ENCODE results near the gene SSBP3. TPM values are rescaled to one million over a fixed set of nuclear protein-coding genes. Genes with fewer than 3 reads are reported as not detected.

SSBP3 gene
- total RNA-seq, 2 experiments from 2014 or later: 55.0 to 58.3 TPM

GRCh38 chr1:54190526-54190925 lies 215.7 kb downstream of the SSBP3 start:
- Mint-ChIP-seq H3K36me3 (ENCODE audit: low read depth) (peaks cover 23% of the 10 kb centered on the region), H3K9me3 (no peaks in the 10 kb centered on the region), H3K27me3 (ENCODE audit: low read depth) (no peaks in the 10 kb centered on the region), H3K27ac (no peak overlapping the region), H3K4me3 (no peak overlapping the region), H3K4me1 (ENCODE audit: low read depth) (no peaks in the 10 kb centered on the region)
- CTCF ChIA-PET: interaction anchor here (0.8 kb wide), 1 partner anchor 9 kb away, joined by 3 read pairs; no protein-coding TSS in a partner anchor
- no peak for DNase-seq
- intact Hi-C loops (cut with micrococcal nuclease): no loop called here

GRCh38 chr1:54188291-54188690 lies 217.9 kb downstream of the SSBP3 start:
- Mint-ChIP-seq H3K27me3 (ENCODE audit: low read depth) (no peaks in the 10 kb centered on the region), H3K27ac (no peak overlapping the region), H3K36me3 (ENCODE audit: low read depth) (peaks cover 22% of the 10 kb centered on the region), H3K4me3 (no peak overlapping the region), H3K4me1 (ENCODE audit: low read depth) (no peaks in the 10 kb centered on the region), H3K9me3 (no peaks in the 10 kb centered on the region)
- intact Hi-C loops (cut with micrococcal nuclease): no loop called here
- CTCF ChIA-PET: no interaction called here
- DNase-seq: no peak

GRCh38 chr1:54186056-54186455 lies 220.1 kb downstream of the SSBP3 start:
- CTCF ChIA-PET: no interaction called here
- peaks cover 29% of the 10 kb centered on the region for H3K36me3 Mint-ChIP-seq (ENCODE audit: low read depth)
- H3K4me1 Mint-ChIP-seq (ENCODE audit: low read depth): no peaks in the 10 kb centered on the region
- no peak overlapping the region for H3K27ac Mint-ChIP-seq
- H3K4me3 Mint-ChIP-seq: no peak overlapping the region
- H3K27me3 Mint-ChIP-seq (ENCODE audit: low read depth): no peaks in the 10 kb centered on the region
- no peak for DNase-seq
- no peaks in the 10 kb centered on the region for H3K9me3 Mint-ChIP-seq
- intact Hi-C loops (cut with micrococcal nuclease): no loop called here

- Mint-ChIP-seq H3K4me1 (ENCODE audit: low read depth) (no peaks in the 10 kb centered on the region), H3K27me3 (ENCODE audit: low read depth) (no peaks in the 10 kb centered on the region), H3K36me3 (ENCODE audit: low read depth) (peaks cover 20% of the 10 kb centered on the region), H3K9me3 (no peaks in the 10 kb centered on the region), H3K27ac (no peak overlapping the region), H3K4me3 (no peak overlapping the region)
- intact Hi-C loops (cut with micrococcal nuclease): loop anchor here (1.0 to 5.0 kb wide), 2 partner anchors 49 to 308 kb away; no protein-coding TSS in a partner anchor
- DNase-seq: no peak
- CTCF ChIA-PET: interaction anchor here (0.7 to 2.6 kb wide), 14 partner anchors 9 to 327 kb away, joined by 3 to 24 read pairs (median 4); partner anchors contain the start of genes CYB5RL and MRPL37
These were observed 225.4 kb downstream of the SSBP3 start for GRCh38 chr1:54180701-54181360.

GRCh38 chr1:54178296-54179070 lies 227.7 kb downstream of the SSBP3 start:
- Mint-ChIP-seq H3K27ac (no peak overlapping the region), H3K36me3 (ENCODE audit: low read depth) (peaks cover 15% of the 10 kb centered on the region), H3K4me3 (no peak overlapping the region), H3K9me3 (no peaks in the 10 kb centered on the region), H3K27me3 (ENCODE audit: low read depth) (no peaks in the 10 kb centered on the region), H3K4me1 (ENCODE audit: low read depth) (no peaks in the 10 kb centered on the region)
- CTCF ChIA-PET: no interaction called here
- DNase-seq: no peak
- intact Hi-C loops (cut with micrococcal nuclease): no loop called here

- H3K9me3 Mint-ChIP-seq: no peaks in the 10 kb centered on the region
- DNase-seq: no peak
- H3K36me3 Mint-ChIP-seq (ENCODE audit: low read depth): peaks cover 11% of the 10 kb centered on the region
- no peak overlapping the region for H3K27ac Mint-ChIP-seq
- H3K4me1 Mint-ChIP-seq (ENCODE audit: low read depth): no peaks in the 10 kb centered on the region
- intact Hi-C loops (cut with micrococcal nuclease): no loop called here
- no peak overlapping the region for H3K4me3 Mint-ChIP-seq
- no peaks in the 10 kb centered on the region for H3K27me3 Mint-ChIP-seq (ENCODE audit: low read depth)
- CTCF ChIA-PET: no interaction called here
These were observed 228.5 kb downstream of the SSBP3 start for GRCh38 chr1:54177726-54178125.

GRCh38 chr1:54176621-54177327 lies 229.4 kb downstream of the SSBP3 start:
- H3K9me3 Mint-ChIP-seq: no peaks in the 10 kb centered on the region
- no peak overlapping the region for H3K27ac Mint-ChIP-seq
- CTCF ChIA-PET: no interaction called here
- H3K27me3 Mint-ChIP-seq (ENCODE audit: low read depth): no peaks in the 10 kb centered on the region
- intact Hi-C loops (cut with micrococcal nuclease): no loop called here
- peaks cover 10% of the 10 kb centered on the region for H3K36me3 Mint-ChIP-seq (ENCODE audit: low read depth)
- no peak overlapping the region for H3K4me3 Mint-ChIP-seq
- no peak for DNase-seq
- no peaks in the 10 kb centered on the region for H3K4me1 Mint-ChIP-seq (ENCODE audit: low read depth)

Other genes with a start within 250 kb of the SSBP3 start
- gene CYB5RL, start 206.4 kb downstream of the SSBP3 start, total RNA-seq: 10 to 100 TPM; 12.7 to 13.6 TPM
- 100 to 1,000 TPM; 203 to 211 TPM for gene MRPL37, start 206.2 kb downstream of the SSBP3 start, total RNA-seq
- gene ACOT11, start 141.8 kb upstream of the SSBP3 start, total RNA-seq: 1 to 10 TPM; 1.1 to 1.2 TPM
- not detected for gene FAM151A, start 217.1 kb upstream of the SSBP3 start, total RNA-seq
- under 1 TPM; 0.07 to 0.10 TPM for gene MROH7, start 235.4 kb upstream of the SSBP3 start, total RNA-seq

Data from activated naive CD4-positive, alpha-beta T cell treated with anti-CD3 and anti-CD28 coated beads for 36 hours (primary cell).